ENCODE measurements around the gene HDAC4. TPM values are rescaled to one million over a fixed set of nuclear protein-coding genes. Genes with fewer than 3 reads are reported as not detected.
A peak's percentile ranks its signal among the peaks of the same experiment; 100 is the strongest.

The HDAC4 gene
- total RNA-seq, 1 experiment from 2014 or later = 32.0 TPM

GRCh38 chr2:239155806-239156480 is 244.9 kb downstream of the HDAC4 start:
- WGBS (ENCODE audit: extremely low coverage, insufficient read length, low lambda C conversion rate) = no CpG with 5 or more reads among the region's 12 CpGs
- Histone ChIP-seq H4K5ac (ENCODE audit: insufficient read length, low read depth, low read length) (no peak overlapping the region), H4K91ac (ENCODE audit: insufficient read length, low read depth, low read length) (no peak overlapping the region), H3K27ac (ENCODE audit: insufficient read length, low read depth, low read length) (no peak overlapping the region), H3K23me2 (ENCODE audit: insufficient read length, low read depth, low read length, poor library complexity, severe bottlenecking) (no peaks in the 10 kb centered on the region), H2BK5ac (ENCODE audit: insufficient read length, low read length) (no peak overlapping the region), H2AK5ac (ENCODE audit: insufficient read length, low read length) (no peak overlapping the region), H3K23ac (ENCODE audit: insufficient read length, low read depth, low read length) (no peak overlapping the region), H3T11ph (ENCODE audit: low read length) (no peak overlapping the region), H3K56ac (ENCODE audit: insufficient read length, low read depth, low read length) (no peak overlapping the region), H4K8ac (replicated peaks; ENCODE audit: insufficient read length, low read depth, low read length) (no peak overlapping the region), H3K27me3 (ENCODE audit: insufficient read depth, low read length) (no peaks in the 10 kb centered on the region), H2AFZ (ENCODE audit: low read length) (no peak overlapping the region), H3K4me1 (ENCODE audit: insufficient read depth, low read length) (no peaks in the 10 kb centered on the region), H2BK120ac (ENCODE audit: low read depth, low read length, poor library complexity, severe bottlenecking) (no peak overlapping the region), H3K9me3 (ENCODE audit: control insufficient read depth, low read depth, low read length) (no peaks in the 10 kb centered on the region), H2BK12ac (ENCODE audit: insufficient read length, low read depth, low read length) (no peak overlapping the region), H3K18ac (ENCODE audit: insufficient read length, low read depth, low read length) (no peak overlapping the region), H3K4ac (ENCODE audit: low read depth, low read length) (no peak overlapping the region), H2BK20ac (ENCODE audit: low read depth, low read length, poor library complexity, severe bottlenecking) (no peak overlapping the region), H3K14ac (ENCODE audit: insufficient read depth, low read length) (no peak overlapping the region), H2BK15ac (ENCODE audit: low read depth, low read length) (no peak overlapping the region), H4K20me1 (ENCODE audit: control insufficient read depth, insufficient read depth, insufficient read length) (no peaks in the 10 kb centered on the region), H3K79me1 (ENCODE audit: insufficient read depth, low read depth, low read length, poor library complexity, severe bottlenecking) (no peaks in the 10 kb centered on the region), H3K4me2 (ENCODE audit: insufficient read depth, insufficient read length, low read length) (no peak overlapping the region), H3K79me2 (ENCODE audit: insufficient read depth, low read length) (no peaks in the 10 kb centered on the region), H3K9ac (ENCODE audit: extremely low read depth, insufficient read length, low read length) (no peak overlapping the region)
- H3K27ac Mint-ChIP-seq = 0 out of 7 replicates have a peak overlapping the region, but pooled peaks of 1 of the 3 experiments have one; percentile 57
- no peak for TF ChIP-seq CTCF (conservative IDR thresholded peaks at IDR 0.05)
- peaks cover 28 to 41% (median 38%) of the 10 kb centered on the region in 3 experiments; a peak in 6 of 7 replicates for H3K36me3 Mint-ChIP-seq (ENCODE audit: insufficient read depth in 1 of 3, low read depth in 3 of 3)
- DNase-seq = peak; percentile 10
- peaks cover 0 to 8% of the 10 kb centered on the region in 2 experiments; a peak in 3 of 4 replicates for H3K4me1 Mint-ChIP-seq
- no peaks in the 10 kb centered on the region for H3K27me3 Mint-ChIP-seq (ENCODE audit: low read depth)
- H3K4me3 Mint-ChIP-seq = no peak overlapping the region
- H3K9me3 Mint-ChIP-seq = no peaks in the 10 kb centered on the region; a peak in 2 of 5 replicates
